OCI-LY7 (cell line): Measurements from ENCODE around the gene ERVFRD-1.

Experiments used
- EZH2phosphoT487 ChIP-seq: fragments of 200-600 bp; sonication (generic); IDR thresholded peaks from 2 replicates; pipeline ENCODE4 v1.6.1; 2018; ENCODE audit warnings: low read depth, borderline replicate concordance, mild to moderate bottlenecking, mixed run types, antibody characterized with exemption, low read length, moderate library complexity, mixed read lengths
- TF ChIP-seq, protein P1 (sequence below): fragments of 200-600 bp; sonication (generic); conservative IDR thresholded peaks from 2 replicates; pipeline ENCODE4 v1.5.1; 2014; ENCODE audit warnings: mild to moderate bottlenecking, antibody characterized with exemption, low read length, moderate library complexity, mixed read lengths

DNA sequence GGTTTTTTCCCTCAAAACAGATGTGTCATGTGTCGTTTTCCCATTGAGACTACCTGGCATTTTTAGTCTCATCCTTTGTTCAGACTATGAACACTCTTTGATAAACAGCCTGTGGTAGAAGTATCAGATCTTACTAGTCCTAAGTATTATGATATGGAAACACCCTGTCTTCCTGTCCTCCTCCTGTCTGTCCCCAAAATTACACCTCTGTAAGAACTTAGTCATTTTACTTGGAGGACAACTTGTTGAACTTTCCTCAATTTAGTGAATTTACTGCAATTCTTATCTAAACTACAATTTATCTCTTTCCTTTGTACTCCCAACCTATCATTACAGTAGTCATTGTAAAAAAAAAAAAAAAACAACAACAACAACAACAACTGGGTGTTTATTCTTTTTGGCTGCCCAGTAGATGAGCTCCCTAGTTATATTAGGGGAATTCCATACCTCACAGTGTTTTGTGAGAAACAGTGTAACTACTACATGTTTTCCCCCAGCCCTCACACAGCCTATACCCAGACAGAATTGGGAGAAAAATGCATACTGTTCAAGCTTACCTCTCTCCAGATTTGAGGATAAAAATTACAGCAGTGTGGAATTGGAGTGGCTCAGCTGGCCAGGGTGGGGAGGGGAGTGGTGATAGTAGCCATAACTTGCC lies 18.5 kb upstream of the ERVFRD-1 start:
- TF ChIP-seq, protein P1, sequence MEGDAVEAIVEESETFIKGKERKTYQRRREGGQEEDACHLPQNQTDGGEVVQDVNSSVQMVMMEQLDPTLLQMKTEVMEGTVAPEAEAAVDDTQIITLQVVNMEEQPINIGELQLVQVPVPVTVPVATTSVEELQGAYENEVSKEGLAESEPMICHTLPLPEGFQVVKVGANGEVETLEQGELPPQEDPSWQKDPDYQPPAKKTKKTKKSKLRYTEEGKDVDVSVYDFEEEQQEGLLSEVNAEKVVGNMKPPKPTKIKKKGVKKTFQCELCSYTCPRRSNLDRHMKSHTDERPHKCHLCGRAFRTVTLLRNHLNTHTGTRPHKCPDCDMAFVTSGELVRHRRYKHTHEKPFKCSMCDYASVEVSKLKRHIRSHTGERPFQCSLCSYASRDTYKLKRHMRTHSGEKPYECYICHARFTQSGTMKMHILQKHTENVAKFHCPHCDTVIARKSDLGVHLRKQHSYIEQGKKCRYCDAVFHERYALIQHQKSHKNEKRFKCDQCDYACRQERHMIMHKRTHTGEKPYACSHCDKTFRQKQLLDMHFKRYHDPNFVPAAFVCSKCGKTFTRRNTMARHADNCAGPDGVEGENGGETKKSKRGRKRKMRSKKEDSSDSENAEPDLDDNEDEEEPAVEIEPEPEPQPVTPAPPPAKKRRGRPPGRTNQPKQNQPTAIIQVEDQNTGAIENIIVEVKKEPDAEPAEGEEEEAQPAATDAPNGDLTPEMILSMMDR: no peak
- no peak for TF ChIP-seq EZH2phosphoT487
